ENCODE measurements around the gene TMSB10.
"Not testable (repeated sequence)": the region's sequence is repeated elsewhere in the genome, so short reads cannot be mapped to it uniquely, and the experiment has no call there.

TMSB10 gene

GRCh38 chr2:84931384-84931821, 25.9 kb downstream of the TMSB10 start:
- in situ Hi-C loops (cut with MboI; ENCODE audit: low sequenced_read_pairs): no loop called here

GRCh38 chr2:84938194-84938879, 32.9 kb downstream of the TMSB10 start:
- in situ Hi-C loops (cut with MboI; ENCODE audit: low sequenced_read_pairs): no loop called here

- in situ Hi-C loops (cut with MboI; ENCODE audit: low sequenced_read_pairs): no loop called here
These were observed 34.1 kb downstream of the TMSB10 start for GRCh38 chr2:84939426-84940087.

GRCh38 chr2:84940088-84940470, 34.6 kb downstream of the TMSB10 start:
- in situ Hi-C loops (cut with MboI; ENCODE audit: low sequenced_read_pairs): no loop called here

- in situ Hi-C loops (cut with MboI; ENCODE audit: low sequenced_read_pairs): no loop called here
These were observed 35.5 kb downstream of the TMSB10 start for GRCh38 chr2:84940831-84941412.

GRCh38 chr2:84942166-84942565, 36.7 kb downstream of the TMSB10 start:
- in situ Hi-C loops (cut with MboI; ENCODE audit: low sequenced_read_pairs): no loop called here

GRCh38 chr2:84942964-84943421, 37.5 kb downstream of the TMSB10 start:
- in situ Hi-C loops (cut with MboI; ENCODE audit: low sequenced_read_pairs): no loop called here

- in situ Hi-C loops (cut with MboI; ENCODE audit: low sequenced_read_pairs): no loop called here
These were observed 38.9 kb downstream of the TMSB10 start for GRCh38 chr2:84944295-84944909.

- in situ Hi-C loops (cut with MboI; ENCODE audit: low sequenced_read_pairs): not testable (repeated sequence)
These were observed 40.4 kb downstream of the TMSB10 start for GRCh38 chr2:84945838-84946203.

- in situ Hi-C loops (cut with MboI; ENCODE audit: low sequenced_read_pairs): no loop called here
These were observed 41.0 kb downstream of the TMSB10 start for GRCh38 chr2:84946204-84947009.

- in situ Hi-C loops (cut with MboI; ENCODE audit: low sequenced_read_pairs): no loop called here
These were observed 41.6 kb downstream of the TMSB10 start for GRCh38 chr2:84947010-84947593.

GRCh38 chr2:84953535-84953934, 48.1 kb downstream of the TMSB10 start:
- in situ Hi-C loops (cut with MboI; ENCODE audit: low sequenced_read_pairs): no loop called here

- in situ Hi-C loops (cut with MboI; ENCODE audit: low sequenced_read_pairs): no loop called here
These were observed 48.9 kb downstream of the TMSB10 start for GRCh38 chr2:84954329-84954728.

All from hTERT RPE-1 (cell line).